ENCODE data around the gene MRPL38.

MRPL38 gene

DNA sequence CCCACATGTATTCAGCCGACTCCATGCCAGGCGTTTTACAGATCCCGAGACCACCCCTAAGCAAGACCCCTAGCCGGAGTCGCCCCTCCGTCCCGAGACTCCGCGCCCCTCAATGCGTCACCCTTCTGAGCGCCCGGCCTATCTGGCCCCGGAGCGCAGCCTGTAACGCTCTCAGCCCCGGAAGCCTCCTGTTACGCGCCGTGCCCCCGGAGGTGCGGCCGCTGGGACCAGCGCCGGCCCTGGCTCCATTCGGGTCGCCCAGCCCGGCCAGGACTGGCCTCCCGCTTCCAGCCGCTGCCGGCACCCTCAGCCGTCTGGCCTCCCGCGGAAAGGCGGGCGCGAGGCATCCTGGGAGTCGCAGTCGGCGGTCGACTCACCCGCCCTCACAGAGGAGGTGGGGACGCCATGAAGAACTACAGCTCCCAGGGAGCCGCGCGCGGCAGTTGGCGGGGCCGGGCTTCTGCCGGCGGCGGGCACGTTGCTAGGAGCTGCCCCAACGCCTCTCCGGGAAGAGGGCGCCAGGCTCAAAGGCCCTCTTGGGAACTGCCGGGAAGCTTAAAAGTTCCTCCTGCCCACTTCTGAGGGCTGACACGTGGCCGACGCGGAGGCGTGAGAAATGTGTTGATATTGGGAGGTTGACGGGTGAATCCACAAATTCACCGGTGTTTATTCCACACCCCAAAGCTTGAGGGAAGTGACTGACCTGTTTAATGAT lies 36.2 kb upstream of the MRPL38 start, which contains the start of gene FBF1 (continued):
- TF ChIP-seq ZNF354C (tag by site-specific recombination; IDR thresholded peaks at IDR 0.05; ENCODE audit: borderline replicate concordance, low read depth) (no peak), ZNF221 (tag by site-specific recombination; IDR thresholded peaks at IDR 0.05; ENCODE audit: borderline replicate concordance) (no peak), SP7 (tag by site-specific recombination; IDR thresholded peaks at IDR 0.05) (peak; percentile 81), KLF10 (tag by site-specific recombination; IDR thresholded peaks at IDR 0.05) (peak; percentile 60; the same call in 1 of the 2 replicates), ZNF560 (tag by site-specific recombination; IDR thresholded peaks at IDR 0.05; ENCODE audit: borderline replicate concordance) (no peak), ZNF223 (tag by site-specific recombination; IDR thresholded peaks at IDR 0.05) (peak; percentile 99), ZSCAN4 (tag by site-specific recombination; IDR thresholded peaks at IDR 0.05) (no peak; the same call in 1 of the 2 replicates), KLF8 (tag by site-specific recombination; IDR thresholded peaks at IDR 0.05) (peak; percentile 67), ZNF16 (tag by site-specific recombination; IDR thresholded peaks at IDR 0.05; ENCODE audit: low read depth) (no peak), INSM2 (tag by site-specific recombination; IDR thresholded peaks at IDR 0.05) (peak; percentile 47; the same call in 1 of the 2 replicates), ZNF518A (tag by site-specific recombination; conservative IDR thresholded peaks at IDR 0.05; ENCODE audit: low read depth) (no peak), ZNF112 (tag by site-specific recombination; IDR thresholded peaks at IDR 0.05) (no peak), ZNF10 (tag by site-specific recombination; IDR thresholded peaks at IDR 0.05) (peak; percentile 12; the same call in 1 of the 2 replicates), ZNF174 (tag by site-specific recombination; IDR thresholded peaks at IDR 0.05) (no peak), ZNF501 (tag by site-specific recombination; IDR thresholded peaks at IDR 0.05) (no peak; the same call in none of the 2 replicates), ZNF776 (tag by site-specific recombination; IDR thresholded peaks at IDR 0.05; ENCODE audit: borderline replicate concordance) (no peak), ZNF571 (tag by site-specific recombination; IDR thresholded peaks at IDR 0.05) (no peak), ZNF76 (tag by site-specific recombination; IDR thresholded peaks at IDR 0.05; ENCODE audit: borderline replicate concordance, low read depth) (peak; percentile 98), ZBTB20 (tag by site-specific recombination; IDR thresholded peaks at IDR 0.05) (peak; percentile 90; the same call in 1 of the 2 replicates), WT1 (tag by site-specific recombination; IDR thresholded peaks at IDR 0.05) (no peak; the same call in 1 of the 2 replicates), ZNF544 (tag by site-specific recombination; IDR thresholded peaks at IDR 0.05) (no peak), KLF16 (tag by site-specific recombination; IDR thresholded peaks at IDR 0.05) (peak; percentile 76), ZBTB49 (tag by site-specific recombination; IDR thresholded peaks at IDR 0.05; ENCODE audit: low read depth) (no peak), GFI1B (tag by site-specific recombination; IDR thresholded peaks at IDR 0.05) (peak; percentile 20; the same call in 1 of the 2 replicates)
- TF ChIP-seq, protein P1, sequence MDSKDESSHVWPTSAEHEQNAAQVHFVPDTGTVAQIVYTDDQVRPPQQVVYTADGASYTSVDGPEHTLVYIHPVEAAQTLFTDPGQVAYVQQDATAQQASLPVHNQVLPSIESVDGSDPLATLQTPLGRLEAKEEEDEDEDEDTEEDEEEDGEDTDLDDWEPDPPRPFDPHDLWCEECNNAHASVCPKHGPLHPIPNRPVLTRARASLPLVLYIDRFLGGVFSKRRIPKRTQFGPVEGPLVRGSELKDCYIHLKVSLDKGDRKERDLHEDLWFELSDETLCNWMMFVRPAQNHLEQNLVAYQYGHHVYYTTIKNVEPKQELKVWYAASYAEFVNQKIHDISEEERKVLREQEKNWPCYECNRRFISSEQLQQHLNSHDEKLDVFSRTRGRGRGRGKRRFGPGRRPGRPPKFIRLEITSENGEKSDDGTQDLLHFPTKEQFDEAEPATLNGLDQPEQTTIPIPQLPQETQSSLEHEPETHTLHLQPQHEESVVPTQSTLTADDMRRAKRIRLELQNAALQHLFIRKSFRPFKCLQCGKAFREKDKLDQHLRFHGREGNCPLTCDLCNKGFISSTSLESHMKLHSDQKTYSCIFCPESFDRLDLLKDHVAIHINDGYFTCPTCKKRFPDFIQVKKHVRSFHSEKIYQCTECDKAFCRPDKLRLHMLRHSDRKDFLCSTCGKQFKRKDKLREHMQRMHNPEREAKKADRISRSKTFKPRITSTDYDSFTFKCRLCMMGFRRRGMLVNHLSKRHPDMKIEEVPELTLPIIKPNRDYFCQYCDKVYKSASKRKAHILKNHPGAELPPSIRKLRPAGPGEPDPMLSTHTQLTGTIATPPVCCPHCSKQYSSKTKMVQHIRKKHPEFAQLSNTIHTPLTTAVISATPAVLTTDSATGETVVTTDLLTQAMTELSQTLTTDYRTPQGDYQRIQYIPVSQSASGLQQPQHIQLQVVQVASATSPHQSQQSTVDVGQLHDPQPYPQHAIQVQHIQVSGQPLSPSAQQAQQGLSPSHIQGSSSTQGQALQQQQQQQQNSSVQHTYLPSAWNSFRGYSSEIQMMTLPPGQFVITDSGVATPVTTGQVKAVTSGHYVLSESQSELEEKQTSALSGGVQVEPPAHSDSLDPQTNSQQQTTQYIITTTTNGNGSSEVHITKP (tag by site-specific recombination; IDR thresholded peaks at IDR 0.05) = peak; percentile 83
